A673 (cell line): ENCODE results near the gene PSMB3. TPM values are rescaled to one million over a fixed set of nuclear protein-coding genes. Genes with fewer than 3 reads are reported as not detected.

Experiments
- BruUV-seq: library from RNA; stranded (reverse); fragments of 400-500 nt; replicated peaks from 2 replicates; lab custom pipeline; 2021; lab: Mats Ljungman, UMichigan
- CTCF ChIA-PET: fragments of 300-600 bp; sonication (Branson Sonifier 250); formaldehyde crosslinking; loops from one replicate; lab custom pipeline; 2022; ENCODE audit warnings: antibody characterized with exemption; lab: Charles Lee
- POLR2A ChIA-PET: fragments of 300-600 bp; sonication (Branson Sonifier 250); formaldehyde crosslinking; loops from one replicate; lab custom pipeline; 2022; ENCODE audit warnings: antibody characterized with exemption; ENCODE audit not compliant: low non-redundant PET; lab: Charles Lee
- DNase-seq: peaks from one replicate; pipeline ENCODE4 v3.0.0-alpha.2; 2015; ENCODE audit warnings: low spot score
- H3K27ac ChIP-seq: fragments of 200-600 bp; sonication (generic); 2 replicates; pipeline ENCODE4 v1.5.1; 2016; ENCODE audit warnings: mixed run types, low read depth, mild to moderate bottlenecking, mixed read lengths, antibody characterized with exemption, low read length; ENCODE audit not compliant: poor library complexity, severe bottlenecking
- H3K27me3 ChIP-seq: fragments of 200-600 bp; sonication (generic); replicated peaks from 2 replicates; pipeline ENCODE4 v1.6.1; 2017; ENCODE audit warnings: mixed run types, low read depth, mild to moderate bottlenecking, mixed read lengths, antibody characterized with exemption, low read length; ENCODE audit not compliant: insufficient read depth, poor library complexity
- H3K36me3 ChIP-seq: fragments of 200-600 bp; sonication (generic); 2 replicates; pipeline ENCODE4 v1.6.1; 2016; ENCODE audit warnings: mixed run types, mild to moderate bottlenecking, mixed read lengths, antibody characterized with exemption, low read length; ENCODE audit not compliant: insufficient read depth, poor library complexity, severe bottlenecking
- H3K4me1 ChIP-seq: fragments of 200-600 bp; sonication (generic); 2 replicates; pipeline ENCODE4 v1.6.1; 2017; ENCODE audit warnings: mixed run types, mild to moderate bottlenecking, mixed read lengths, antibody characterized with exemption, low read length; ENCODE audit not compliant: insufficient read depth, poor library complexity, severe bottlenecking
- H3K4me3 ChIP-seq: fragments of 200-600 bp; sonication (generic); 2 replicates; pipeline ENCODE4 v1.5.1; 2016; ENCODE audit warnings: low read depth, mixed run types, mild to moderate bottlenecking, mixed read lengths, low read length; ENCODE audit not compliant: poor library complexity, severe bottlenecking
- H3K9me3 ChIP-seq: fragments of 200-600 bp; sonication (generic); 2 replicates; pipeline ENCODE4 v1.6.1; 2016; ENCODE audit warnings: mixed run types, low read depth, mild to moderate bottlenecking, mixed read lengths, antibody characterized with exemption, low read length; ENCODE audit not compliant: poor library complexity, severe bottlenecking
- EZH2 ChIP-seq: fragments of 200-600 bp; sonication (generic); IDR thresholded peaks from 2 replicates; pipeline ENCODE4 v1.6.1; 2017; ENCODE audit warnings: borderline replicate concordance, low read depth, mild to moderate bottlenecking, mixed read lengths, antibody characterized with exemption, low read length; ENCODE audit not compliant: poor library complexity, severe bottlenecking
- intact Hi-C: fragments of 100-400 bp; cut with micrococcal nuclease; formaldehyde crosslinking; loops from one replicate; pipeline ENCODE4 v1.10.0; 2022; ENCODE audit not compliant: unreplicated experiment
- total RNA-seq: library from RNA; stranded (reverse); gene quantifications from 2 replicates; pipeline ENCODE4 v1.2.3, GENCODE V29; 2021
- TF ChIP-seq, protein P1 (sequence below): fragments of 300-800, 200-600 bp; sonication (generic); conservative IDR thresholded peaks from 2 replicates; pipeline ENCODE4 v1.5.1; 2017; ENCODE audit warnings: low read depth, mild to moderate bottlenecking, antibody characterized with exemption, low read length, moderate library complexity, mixed read lengths

The PSMB3 gene
- total RNA-seq, 1 experiment from 2014 or later, result 217 TPM

GRCh38 chr17:38766341-38766740 is 13.8 kb downstream of the PSMB3 start:
- ChIA-PET POLR2A (no interaction called here), CTCF (no interaction called here)

DNA sequence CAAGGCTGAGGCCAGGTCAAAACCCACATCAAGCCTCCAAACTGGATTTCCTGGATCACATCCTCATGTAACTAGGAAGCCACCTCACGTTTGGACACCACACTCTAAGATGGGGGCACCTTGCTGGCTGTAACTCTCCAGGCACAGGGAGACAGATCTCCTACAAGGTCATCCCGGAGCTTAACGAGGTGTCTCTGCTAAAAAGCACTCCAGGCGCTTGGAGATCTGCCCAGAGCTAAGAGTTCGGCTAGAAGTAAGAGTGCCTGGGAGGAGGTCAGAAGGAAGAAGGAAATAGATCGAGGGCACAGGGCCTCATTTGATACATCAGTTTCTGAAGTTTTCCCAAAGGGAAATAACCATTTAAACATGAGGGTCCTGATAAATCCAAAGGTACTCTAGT is 15.9 kb downstream of the PSMB3 start:
- POLR2A ChIA-PET, result no interaction called here
- no peaks in the 10 kb centered on the region for H3K4me1 ChIP-seq
- no peaks in the 10 kb centered on the region for H3K9me3 ChIP-seq
- intact Hi-C loops, result no loop called here
- DNase-seq, result no peak
- CTCF ChIA-PET, result no interaction called here
- no peak for TF ChIP-seq EZH2
- TF ChIP-seq, protein P1, sequence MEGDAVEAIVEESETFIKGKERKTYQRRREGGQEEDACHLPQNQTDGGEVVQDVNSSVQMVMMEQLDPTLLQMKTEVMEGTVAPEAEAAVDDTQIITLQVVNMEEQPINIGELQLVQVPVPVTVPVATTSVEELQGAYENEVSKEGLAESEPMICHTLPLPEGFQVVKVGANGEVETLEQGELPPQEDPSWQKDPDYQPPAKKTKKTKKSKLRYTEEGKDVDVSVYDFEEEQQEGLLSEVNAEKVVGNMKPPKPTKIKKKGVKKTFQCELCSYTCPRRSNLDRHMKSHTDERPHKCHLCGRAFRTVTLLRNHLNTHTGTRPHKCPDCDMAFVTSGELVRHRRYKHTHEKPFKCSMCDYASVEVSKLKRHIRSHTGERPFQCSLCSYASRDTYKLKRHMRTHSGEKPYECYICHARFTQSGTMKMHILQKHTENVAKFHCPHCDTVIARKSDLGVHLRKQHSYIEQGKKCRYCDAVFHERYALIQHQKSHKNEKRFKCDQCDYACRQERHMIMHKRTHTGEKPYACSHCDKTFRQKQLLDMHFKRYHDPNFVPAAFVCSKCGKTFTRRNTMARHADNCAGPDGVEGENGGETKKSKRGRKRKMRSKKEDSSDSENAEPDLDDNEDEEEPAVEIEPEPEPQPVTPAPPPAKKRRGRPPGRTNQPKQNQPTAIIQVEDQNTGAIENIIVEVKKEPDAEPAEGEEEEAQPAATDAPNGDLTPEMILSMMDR, result no peak
- H3K27ac ChIP-seq, result no peak overlapping the region
- no TSS peak for BruUV-seq
- no peaks in the 10 kb centered on the region for H3K27me3 ChIP-seq
- H3K4me3 ChIP-seq, result no peak overlapping the region
- H3K36me3 ChIP-seq, result peaks cover 12% of the 10 kb centered on the region

More at GRCh38 chr17:38766341-38766740, 13.8 kb downstream of the PSMB3 start:
- H3K36me3 ChIP-seq, result peaks cover 4% of the 10 kb centered on the region
- H3K4me3 ChIP-seq, result no peak overlapping the region
- TF ChIP-seq EZH2, result no peak
- TF ChIP-seq, protein P1, result no peak
- no peaks in the 10 kb centered on the region for H3K27me3 ChIP-seq
- no TSS peak for BruUV-seq
- no peaks in the 10 kb centered on the region for H3K4me1 ChIP-seq
- intact Hi-C loops, result no loop called here
- H3K27ac ChIP-seq, result no peak overlapping the region
- H3K9me3 ChIP-seq, result no peaks in the 10 kb centered on the region
- DNase-seq, result no peak

DNA sequence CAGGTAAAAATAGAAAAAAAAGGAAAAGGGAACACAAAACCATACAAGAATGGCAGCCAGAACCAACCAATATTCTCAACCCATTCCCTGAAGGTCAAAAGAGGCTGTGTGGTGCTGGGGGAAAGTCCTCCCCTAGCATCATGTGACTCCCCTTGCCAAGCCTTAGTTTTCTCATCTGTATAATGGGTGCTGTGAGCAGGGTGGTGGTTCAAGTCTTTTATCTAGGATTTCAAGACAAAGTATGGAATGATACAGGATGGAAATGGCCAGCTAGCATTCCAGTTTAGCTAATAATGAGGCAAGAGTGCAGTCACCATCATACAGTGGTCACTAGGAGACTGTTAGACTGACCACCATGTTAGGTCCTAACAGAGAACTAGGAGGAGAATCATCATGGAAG is 20.7 kb downstream of the PSMB3 start:
- no peaks in the 10 kb centered on the region for H3K4me1 ChIP-seq
- ChIA-PET POLR2A (no interaction called here), CTCF (no interaction called here)
- intact Hi-C loops, result no loop called here
- no peak overlapping the region for H3K27ac ChIP-seq
- no peaks in the 10 kb centered on the region for H3K9me3 ChIP-seq
- no peak overlapping the region for H3K4me3 ChIP-seq
- TF ChIP-seq EZH2, result no peak
- TF ChIP-seq, protein P1, result no peak
- no peak for DNase-seq
- H3K36me3 ChIP-seq, result peaks cover 12% of the 10 kb centered on the region
- no peaks in the 10 kb centered on the region for H3K27me3 ChIP-seq
- BruUV-seq, result no TSS peak
